Thymus (tissue), 11 donors: ENCODE measurements around the gene MYO1A. TPM values are rescaled to one million over a fixed set of nuclear protein-coding genes. Genes with fewer than 3 reads are reported as not detected.

Experiments used
- DNase-seq, 9 donors: peaks; one replicate each; pipeline ENCODE4 v3.0.0-alpha.2; 2013; ENCODE audit warnings: low spot score in 9 of 9, low read depth in 6 of 9, missing footprints in 1 of 9
- H3K27ac ChIP-seq, 2 donors: one replicate each; pipeline ENCODE4 v1.5.1; 2013; ENCODE audit warnings: control low read depth in 1 of 2, low read depth in 1 of 2, low read length in 1 of 2, mild to moderate bottlenecking in 1 of 2, moderate library complexity in 1 of 2
- H3K27me3 ChIP-seq, 2 donors: one replicate each; pipeline ENCODE4 v1.5.1; 2013; ENCODE audit warnings: low read length in 1 of 2; ENCODE audit not compliant: control insufficient read depth in 2 of 2, insufficient read depth in 1 of 2
- H3K36me3 ChIP-seq, 2 donors: one replicate each; pipeline ENCODE4 v1.5.1; 2013; ENCODE audit warnings: low read length in 1 of 2, mild to moderate bottlenecking in 1 of 2, moderate library complexity in 1 of 2; ENCODE audit not compliant: control insufficient read depth in 2 of 2, insufficient read depth in 2 of 2
- H3K4me1 ChIP-seq, 2 donors: one replicate each; pipeline ENCODE4 v1.5.1; 2013; ENCODE audit warnings: low read length in 2 of 2; ENCODE audit not compliant: control insufficient read depth in 2 of 2, insufficient read depth in 2 of 2
- H3K4me3 ChIP-seq, 2 donors: one replicate each; pipeline ENCODE4 v1.5.1; 2013; ENCODE audit warnings: low read length in 2 of 2, control low read depth in 1 of 2, mild to moderate bottlenecking in 1 of 2
- H3K9me3 ChIP-seq, 2 donors: one replicate each; pipeline ENCODE4 v1.5.1; 2013; ENCODE audit warnings: low read length in 1 of 2, mild to moderate bottlenecking in 1 of 2; ENCODE audit not compliant: control insufficient read depth in 2 of 2, insufficient read depth in 1 of 2
- WGBS: extraction: QIAGEN DNeasy Blood & Tissue Kit; methylation state at CpG from one replicate; pipeline ENCODE4 v1.1.7; 2013; 5-methylcytosine and 5-hydroxymethylcytosine counted together
- polyA plus RNA-seq: library from polyadenylated mRNA; stranded (reverse); fragments of 200-250 nt; gene quantifications from one replicate; pipeline ENCODE4 v1.2.3, GENCODE V29; 2013
- total RNA-seq: library from RNA; stranded (reverse); fragments of 120-200 nt; gene quantifications from one replicate; pipeline ENCODE4 v1.2.4, GENCODE V29; 2013
- donor health status: healthy.

Gene MYO1A
- total and polyA plus RNA-seq, 2 donors = 0.52 to 1.1 TPM

GRCh38 chr12:56995930-56996496, 53.9 kb downstream of the MYO1A start:
- peaks cover 9 to 31% of the 10 kb centered on the region in 2 donors for H3K36me3 ChIP-seq
- peaks cover 0 to 8% of the 10 kb centered on the region in 2 donors for H3K4me1 ChIP-seq
- H3K27me3 ChIP-seq = no peaks in the 10 kb centered on the region
- no peak for DNase-seq
- no peak overlapping the region for H3K4me3 ChIP-seq
- H3K27ac ChIP-seq = no peak overlapping the region
- H3K9me3 ChIP-seq = no peaks in the 10 kb centered on the region
- WGBS = 99% methylated on average over 11 of the region's 11 CpGs

- Histone ChIP-seq H3K4me1 (peaks cover 0 to 12% of the 10 kb centered on the region in 2 donors), H3K4me3 (no peak overlapping the region), H3K36me3 (peaks cover 6 to 24% of the 10 kb centered on the region in 2 donors), H3K27ac (no peak overlapping the region), H3K9me3 (no peaks in the 10 kb centered on the region), H3K27me3 (no peaks in the 10 kb centered on the region)
- no peak for DNase-seq
- WGBS = 98% methylated on average over 26 of the region's 26 CpGs
These were observed 54.6 kb downstream of the MYO1A start for GRCh38 chr12:56995201-56995929.

- peaks cover 0 to 12% of the 10 kb centered on the region in 2 donors for H3K4me1 ChIP-seq
- 94% methylated on average over 10 of the region's 10 CpGs for WGBS
- no peaks in the 10 kb centered on the region for H3K27me3 ChIP-seq
- H3K27ac ChIP-seq = no peak overlapping the region
- no peaks in the 10 kb centered on the region for H3K9me3 ChIP-seq
- peaks cover 6 to 14% of the 10 kb centered on the region in 2 donors for H3K36me3 ChIP-seq
- no peak overlapping the region for H3K4me3 ChIP-seq
- no peak for DNase-seq
These were observed 55.6 kb downstream of the MYO1A start for GRCh38 chr12:56994231-56994746.

GRCh38 chr12:56993346-56993745, 56.6 kb downstream of the MYO1A start:
- H3K27me3 ChIP-seq = no peaks in the 10 kb centered on the region
- peaks cover 0 to 12% of the 10 kb centered on the region in 2 donors for H3K4me1 ChIP-seq
- H3K36me3 ChIP-seq = peaks cover 6 to 7% of the 10 kb centered on the region in 2 donors
- DNase-seq = no peak
- H3K4me3 ChIP-seq = no peak overlapping the region
- WGBS = 61% methylated on average over 10 of the region's 10 CpGs
- no peak overlapping the region for H3K27ac ChIP-seq
- H3K9me3 ChIP-seq = no peaks in the 10 kb centered on the region

- H3K4me3 ChIP-seq = no peak overlapping the region
- peaks cover 0 to 27% of the 10 kb centered on the region in 2 donors for H3K4me1 ChIP-seq
- no peak overlapping the region for H3K27ac ChIP-seq
- WGBS = 57% methylated on average over 8 of the region's 8 CpGs
- no peaks in the 10 kb centered on the region for H3K9me3 ChIP-seq
- peaks cover 3 to 6% of the 10 kb centered on the region in 2 donors for H3K36me3 ChIP-seq
- H3K27me3 ChIP-seq = no peaks in the 10 kb centered on the region
- no peak for DNase-seq
These were observed 58.3 kb downstream of the MYO1A start for GRCh38 chr12:56991319-56992246.

GRCh38 chr12:56990648-56991318, 59.1 kb downstream of the MYO1A start:
- H3K9me3 ChIP-seq = no peaks in the 10 kb centered on the region
- H3K4me1 ChIP-seq = peaks cover 0 to 35% of the 10 kb centered on the region in 2 donors
- peaks cover 3% of the 10 kb centered on the region in 2 donors for H3K36me3 ChIP-seq
- no peak overlapping the region for H3K27ac ChIP-seq
- H3K4me3 ChIP-seq = no peak overlapping the region
- H3K27me3 ChIP-seq = no peaks in the 10 kb centered on the region
- DNase-seq = no peak
- WGBS = 50% methylated on average over 7 of the region's 7 CpGs

GRCh38 chr12:56989861-56990610, 59.9 kb downstream of the MYO1A start:
- no peak overlapping the region for H3K27ac ChIP-seq
- H3K27me3 ChIP-seq = no peaks in the 10 kb centered on the region

GRCh38 chr12:56988207-56988739, 61.7 kb downstream of the MYO1A start:
- Histone ChIP-seq H3K36me3 (no peaks in the 10 kb centered on the region), H3K27me3 (no peaks in the 10 kb centered on the region), H3K27ac (no peak overlapping the region), H3K9me3 (no peaks in the 10 kb centered on the region), H3K4me3 (no peak overlapping the region), H3K4me1 (peaks cover 0 to 37% of the 10 kb centered on the region in 2 donors)
- no peak for DNase-seq
- 45% methylated on average over 5 of the region's 5 CpGs for WGBS

More at GRCh38 chr12:56989861-56990610, 59.9 kb downstream of the MYO1A start:
- Histone ChIP-seq H3K4me3 (no peak overlapping the region), H3K36me3 (no peaks in the 10 kb centered on the region), H3K4me1 (peaks cover 0 to 37% of the 10 kb centered on the region in 2 donors), H3K9me3 (no peaks in the 10 kb centered on the region)
- no peak for DNase-seq
- WGBS = 96% methylated on average over 7 of the region's 7 CpGs
